HEK293 (cell line): ENCODE data around the gene TEAD4.

ENCODE experiments used
- CTCF ChIA-PET: fragments of 350-600 bp; formaldehyde crosslinking; extraction: SDS; loops from one replicate; lab custom pipeline; 2021; ENCODE audit warnings: antibody characterized with exemption; lab: Yijun Ruan, JAX
- POLR2A ChIA-PET: fragments of 300-600 bp; formaldehyde crosslinking; extraction: SDS; loops from one replicate; lab custom pipeline; 2020; ENCODE audit warnings: antibody characterized with exemption, inconsistent platforms; lab: Yijun Ruan, JAX
- H3K27ac ChIP-seq: fragments of 200-500 bp; sonication (Bioruptor generic); 2 replicates; pipeline ENCODE4 v1.5.1; 2014; ENCODE audit warnings: low read depth, low read length, control low read depth, inconsistent platforms; ENCODE audit errors: extremely low read depth
- H3K36me3 ChIP-seq, 2 experiments: fragments of 200-500 bp in 1 of 2; sonication (Bioruptor generic) in 1 of 2; 1 replicate in 1 of 2; 2 replicates in 1 of 2; pipeline ENCODE4 v1.5.1; 2014 to 2017; ENCODE audit warnings: inconsistent platforms in 2 of 2, low read length in 2 of 2; ENCODE audit not compliant: control insufficient read depth in 2 of 2, insufficient read depth in 1 of 2
- H3K4me1 ChIP-seq: fragments of 200-500 bp; sonication (Bioruptor generic); 2 replicates; pipeline ENCODE4 v1.5.1; 2014; ENCODE audit warnings: mild to moderate bottlenecking, low read length, inconsistent platforms; ENCODE audit not compliant: control insufficient read depth, insufficient read depth
- H3K4me3 ChIP-seq: 2 replicates; pipeline ENCODE4 v1.5.1; 2011; ENCODE audit warnings: low read depth, mild to moderate bottlenecking, control low read depth, low read length, moderate library complexity
- H3K9me3 ChIP-seq: fragments of 200-500 bp; sonication (Bioruptor generic); 2 replicates; pipeline ENCODE4 v1.5.1; 2014; ENCODE audit warnings: low read depth, low read length, inconsistent platforms; ENCODE audit not compliant: control insufficient read depth, insufficient read depth
- FEZF1 ChIP-seq: fragments of 450-650 bp; formaldehyde crosslinking; IDR thresholded peaks from 2 replicates; pipeline ENCODE4 v1.5.1; 2016; ENCODE audit warnings: missing biosample characterization, missing genetic modification characterization
- PATZ1 ChIP-seq: fragments of 450-650 bp; formaldehyde crosslinking; IDR thresholded peaks from 2 replicates; pipeline ENCODE4 v1.5.1; 2016; ENCODE audit warnings: missing biosample characterization, missing genetic modification characterization
- PRDM10 ChIP-seq: fragments of 450-650 bp; formaldehyde crosslinking; IDR thresholded peaks from 2 replicates; pipeline ENCODE4 v1.5.1; 2016; ENCODE audit warnings: missing biosample characterization, missing genetic modification characterization
- REST ChIP-seq: fragments of 450-650 bp; formaldehyde crosslinking; IDR thresholded peaks from 2 replicates; pipeline ENCODE4 v1.5.1; 2016; ENCODE audit warnings: missing biosample characterization, missing genetic modification characterization
- ZFHX2 ChIP-seq: fragments of 450-650 bp; formaldehyde crosslinking; conservative IDR thresholded peaks from 2 replicates; pipeline ENCODE4 v1.5.1; 2016; ENCODE audit warnings: missing biosample characterization, missing genetic modification characterization
- ZNF140 ChIP-seq: fragments of 450-650 bp; formaldehyde crosslinking; IDR thresholded peaks from 2 replicates; pipeline ENCODE4 v1.5.1; 2016; ENCODE audit warnings: missing biosample characterization, missing genetic modification characterization
- ZNF184 ChIP-seq: fragments of 450-650 bp; IDR thresholded peaks from 2 replicates; pipeline ENCODE4 v1.5.1; 2018; ENCODE audit warnings: missing biosample characterization, mild to moderate bottlenecking, missing genetic modification characterization
- ZNF26 ChIP-seq: fragments of 450-650 bp; formaldehyde crosslinking; IDR thresholded peaks from 2 replicates; pipeline ENCODE4 v1.5.1; 2016; ENCODE audit warnings: missing biosample characterization, missing genetic modification characterization
- ZNF354C ChIP-seq: fragments of 450-650 bp; formaldehyde crosslinking; IDR thresholded peaks from 2 replicates; pipeline ENCODE4 v1.5.1; 2016; ENCODE audit warnings: missing biosample characterization, missing genetic modification characterization, low read depth, borderline replicate concordance
- ZNF560 ChIP-seq: fragments of 450-650 bp; formaldehyde crosslinking; IDR thresholded peaks from 2 replicates; pipeline ENCODE4 v1.5.1; 2017; ENCODE audit warnings: missing biosample characterization, missing genetic modification characterization, borderline replicate concordance
- ZNF561 ChIP-seq: fragments of 450-650 bp; IDR thresholded peaks from 2 replicates; pipeline ENCODE4 v1.5.1; 2018; ENCODE audit warnings: missing biosample characterization, missing genetic modification characterization, borderline replicate concordance
- ZNF600 ChIP-seq: fragments of 450-650 bp; formaldehyde crosslinking; IDR thresholded peaks from 2 replicates; pipeline ENCODE4 v1.5.1; 2016; ENCODE audit warnings: missing biosample characterization, missing genetic modification characterization

The TEAD4 gene

GRCh38 chr12:2980630-2981029, 21.4 kb downstream of the TEAD4 start:
- Histone ChIP-seq H3K4me1 (0 out of 2 replicates have a peak, but pooled peaks cover 4% of the 10 kb centered on the region), H3K27ac (no peak overlapping the region)
- CTCF ChIA-PET, result no interaction called here
- TF ChIP-seq FEZF1 (no peak), ZNF600 (tag by site-specific recombination) (peak; percentile 35; the same call in 1 of the 2 replicates)
- TF ChIP-seq, all 188 proteins: peak for 1
- Histone ChIP-seq H3K4me3 (no peak overlapping the region), H3K36me3 (peaks cover 4% of the 10 kb centered on the region in 2 experiments; a peak in 2 of 3 replicates), H3K9me3 (no peaks in the 10 kb centered on the region)
- POLR2A ChIA-PET, result no interaction called here

- H3K27ac ChIP-seq, result no peak overlapping the region
- no peak overlapping the region for H3K4me3 ChIP-seq
- no peak for TF ChIP-seq ZNF560 (tag by site-specific recombination)
- peak; percentile 41 for TF ChIP-seq ZFHX2 (tag by site-specific recombination)
- H3K4me1 ChIP-seq, result no peaks in the 10 kb centered on the region
- ChIA-PET CTCF (interaction anchor here (1.3 kb wide), 1 partner anchor 52 kb away, joined by 3 read pairs; no protein-coding TSS in a partner anchor), POLR2A (no interaction called here)
- H3K9me3 ChIP-seq, result no peaks in the 10 kb centered on the region
- peaks cover 4% of the 10 kb centered on the region in 2 experiments; a peak in 2 of 3 replicates for H3K36me3 ChIP-seq
Observed at GRCh38 chr12:2982361-2982760, 23.2 kb downstream of the TEAD4 start.

GRCh38 chr12:2984249-2984648, 25.1 kb downstream of the TEAD4 start:
- Histone ChIP-seq H3K36me3 (peaks cover 0 to 3% of the 10 kb centered on the region in 2 experiments; a peak in 1 of 3 replicates), H3K4me3 (no peak overlapping the region), H3K4me1 (no peaks in the 10 kb centered on the region), H3K9me3 (no peaks in the 10 kb centered on the region), H3K27ac (no peak overlapping the region)
- TF ChIP-seq PRDM10 (0 out of 2 replicates have a peak, but pooled peaks have one; percentile 18), ZNF184 (no peak)
- ChIA-PET POLR2A (no interaction called here), CTCF (no interaction called here)

GRCh38 chr12:2984698-2985097, 25.5 kb downstream of the TEAD4 start:
- no peak overlapping the region for H3K4me3 ChIP-seq
- H3K4me1 ChIP-seq, result no peaks in the 10 kb centered on the region
- POLR2A ChIA-PET, result no interaction called here
- H3K36me3 ChIP-seq, result no peaks in the 10 kb centered on the region
- H3K27ac ChIP-seq, result no peak overlapping the region
- H3K9me3 ChIP-seq, result no peaks in the 10 kb centered on the region
- CTCF ChIA-PET, result no interaction called here
- TF ChIP-seq ZNF26 (tag by site-specific recombination) (no peak), REST (tag by site-specific recombination) (no peak), ZNF140 (tag by site-specific recombination) (no peak), PATZ1 (tag by site-specific recombination) (no peak), ZNF561 (tag by site-specific recombination) (no peak), ZNF354C (tag by site-specific recombination) (no peak)
